ENCODE data around the gene CSNK2A2.

The CSNK2A2 gene

DNA sequence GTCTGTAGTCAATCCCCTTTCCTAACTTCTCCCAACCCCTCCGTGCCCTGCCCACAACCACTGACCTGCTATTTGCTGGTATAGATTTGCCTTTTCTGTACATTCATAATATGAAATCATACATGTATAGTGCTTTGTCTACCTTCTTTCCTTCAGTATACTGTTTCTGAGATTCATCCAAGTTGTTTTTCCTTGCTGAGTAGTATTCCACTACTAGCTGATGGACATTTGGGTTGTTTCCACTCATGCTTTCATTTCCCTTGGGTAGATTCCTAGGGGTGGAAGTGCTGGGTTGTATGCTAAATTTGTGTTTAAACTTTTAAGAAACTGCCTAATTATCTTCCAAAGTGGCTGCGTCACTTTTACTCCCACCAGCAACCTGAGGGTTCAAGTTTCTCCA is 27.7 kb downstream of the CSNK2A2 start:
- TF ChIP-seq, protein P1, sequence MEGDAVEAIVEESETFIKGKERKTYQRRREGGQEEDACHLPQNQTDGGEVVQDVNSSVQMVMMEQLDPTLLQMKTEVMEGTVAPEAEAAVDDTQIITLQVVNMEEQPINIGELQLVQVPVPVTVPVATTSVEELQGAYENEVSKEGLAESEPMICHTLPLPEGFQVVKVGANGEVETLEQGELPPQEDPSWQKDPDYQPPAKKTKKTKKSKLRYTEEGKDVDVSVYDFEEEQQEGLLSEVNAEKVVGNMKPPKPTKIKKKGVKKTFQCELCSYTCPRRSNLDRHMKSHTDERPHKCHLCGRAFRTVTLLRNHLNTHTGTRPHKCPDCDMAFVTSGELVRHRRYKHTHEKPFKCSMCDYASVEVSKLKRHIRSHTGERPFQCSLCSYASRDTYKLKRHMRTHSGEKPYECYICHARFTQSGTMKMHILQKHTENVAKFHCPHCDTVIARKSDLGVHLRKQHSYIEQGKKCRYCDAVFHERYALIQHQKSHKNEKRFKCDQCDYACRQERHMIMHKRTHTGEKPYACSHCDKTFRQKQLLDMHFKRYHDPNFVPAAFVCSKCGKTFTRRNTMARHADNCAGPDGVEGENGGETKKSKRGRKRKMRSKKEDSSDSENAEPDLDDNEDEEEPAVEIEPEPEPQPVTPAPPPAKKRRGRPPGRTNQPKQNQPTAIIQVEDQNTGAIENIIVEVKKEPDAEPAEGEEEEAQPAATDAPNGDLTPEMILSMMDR (conservative IDR thresholded peaks at IDR 0.05; ENCODE audit: low read depth, low read length): no peak

DNA sequence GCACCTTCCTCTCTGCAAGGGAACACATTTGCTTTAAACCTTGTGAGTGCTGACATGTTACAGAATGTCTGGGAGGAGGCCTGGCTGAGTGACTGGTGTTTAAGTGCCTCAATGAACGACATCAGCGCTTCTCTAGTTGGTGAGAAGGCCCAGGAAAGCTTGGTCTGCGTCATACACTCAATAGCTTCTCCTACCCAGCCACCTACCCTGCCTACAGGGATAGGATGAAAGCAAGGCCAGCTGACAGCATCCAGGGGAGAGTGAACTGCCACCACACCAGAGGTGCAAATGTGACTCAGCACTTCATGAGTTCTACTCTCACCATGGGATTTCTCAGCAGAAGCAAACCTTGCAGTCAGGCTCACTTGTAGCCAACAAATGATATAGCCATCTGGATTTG is 37.1 kb downstream of the CSNK2A2 start:
- TF ChIP-seq, protein P1 (conservative IDR thresholded peaks at IDR 0.05; ENCODE audit: low read depth, low read length): no peak
- no peak overlapping the region for H3K4me3 ChIP-seq (ENCODE audit: low read length)
- DNase-seq (ENCODE audit: low read depth): no peak

More for the DNA sequence above, 27.7 kb downstream of the CSNK2A2 start:
- no peak overlapping the region for H3K4me3 ChIP-seq (ENCODE audit: low read length)
- DNase-seq (ENCODE audit: low read depth): no peak

DNA sequence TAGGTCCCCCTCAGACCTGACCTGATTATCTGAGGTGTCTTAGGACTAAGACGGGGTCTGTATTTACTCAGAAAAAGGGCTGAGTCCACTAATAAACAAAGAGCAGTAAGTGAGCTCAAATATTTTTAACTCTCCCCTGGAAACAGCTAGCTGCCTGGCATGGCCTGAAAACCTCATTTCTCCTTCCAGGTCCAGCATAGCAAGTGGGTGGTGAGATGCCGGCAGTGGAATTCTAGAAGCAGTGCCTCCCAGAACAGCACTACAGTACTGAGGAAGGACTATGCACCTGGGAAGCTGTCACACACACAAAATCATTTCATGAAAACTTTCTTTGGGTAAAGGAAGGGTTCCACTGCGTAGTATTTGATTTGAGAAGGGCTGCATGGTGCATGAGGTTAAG is 39.2 kb downstream of the CSNK2A2 start:
- H3K4me3 ChIP-seq (ENCODE audit: low read length): no peak overlapping the region
- no peak for DNase-seq (ENCODE audit: low read depth)
- TF ChIP-seq, protein P1 (conservative IDR thresholded peaks at IDR 0.05; ENCODE audit: low read depth, low read length): no peak

DNA sequence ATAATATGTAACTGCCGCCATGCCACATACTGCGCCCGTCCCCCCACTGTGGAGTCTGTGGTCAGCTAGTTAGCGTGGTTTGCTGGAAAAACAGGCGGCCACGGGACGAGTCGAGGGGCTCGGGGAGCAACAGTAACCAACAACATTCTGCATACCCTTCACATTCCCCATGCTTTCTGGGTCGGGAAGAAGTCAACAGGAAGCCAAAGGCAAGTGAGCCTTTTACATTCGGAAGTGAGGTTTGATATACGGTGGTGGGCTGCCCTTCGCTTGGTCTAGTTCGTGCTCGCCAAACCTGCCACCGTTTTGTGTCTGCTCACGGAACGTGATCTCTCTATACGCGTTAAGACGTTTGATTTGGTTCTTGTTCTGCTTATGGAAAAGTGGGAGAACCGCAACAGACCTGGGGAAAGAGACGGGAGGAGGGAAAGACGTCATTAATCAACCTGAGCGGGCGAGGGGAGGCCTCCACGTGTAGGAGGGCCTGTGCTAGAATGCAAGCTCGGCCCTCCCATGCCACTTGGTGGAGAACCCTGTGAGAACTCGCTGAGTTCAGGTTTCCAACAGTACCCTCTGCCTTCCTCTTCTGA is 39.9 kb downstream of the CSNK2A2 start:
- no peak for DNase-seq (ENCODE audit: low read depth)
- H3K4me3 ChIP-seq (ENCODE audit: low read length): no peak overlapping the region
- TF ChIP-seq, protein P1 (conservative IDR thresholded peaks at IDR 0.05; ENCODE audit: low read depth, low read length): no peak

DNA sequence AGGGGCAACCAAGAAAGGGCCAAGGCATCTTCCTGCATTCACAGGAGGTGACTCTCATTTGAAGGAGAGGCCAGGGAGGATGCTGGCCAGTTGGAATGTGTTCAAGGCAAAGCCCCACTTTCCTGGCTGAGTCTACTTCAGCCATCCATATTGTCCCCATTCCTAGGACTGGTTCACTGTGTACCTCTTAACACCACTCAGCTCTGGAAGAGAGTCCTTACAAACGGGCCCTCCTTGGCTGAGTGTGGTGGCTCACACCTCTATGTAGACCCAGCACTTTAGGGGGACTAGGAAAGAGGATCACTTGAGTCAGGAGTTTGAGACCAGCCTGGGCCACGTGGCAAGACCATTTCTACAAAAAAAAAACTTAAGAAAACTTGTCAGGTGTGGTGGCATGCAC is 40.7 kb downstream of the CSNK2A2 start:
- no peak overlapping the region for H3K4me3 ChIP-seq (ENCODE audit: low read length)
- TF ChIP-seq, protein P1 (conservative IDR thresholded peaks at IDR 0.05; ENCODE audit: low read depth, low read length): no peak
- DNase-seq (ENCODE audit: low read depth): no peak

DNA sequence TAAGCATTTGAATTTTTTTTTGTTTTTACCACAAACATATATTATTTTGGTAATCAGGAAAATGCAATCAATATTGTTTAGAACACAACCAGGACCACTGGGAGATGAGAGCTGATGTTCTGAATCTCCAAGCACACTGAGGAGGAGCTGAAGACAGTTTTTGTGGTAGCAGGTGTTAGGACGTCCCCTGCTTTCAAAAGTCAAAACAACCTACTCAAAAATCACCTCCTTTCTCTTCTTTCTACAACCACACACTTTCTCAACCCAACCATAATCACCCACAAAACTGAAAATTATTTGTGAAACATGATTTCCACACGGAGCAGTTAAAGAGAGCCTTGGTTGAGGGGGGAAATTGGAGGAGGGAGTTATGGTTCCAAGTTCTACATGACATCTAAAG is 42.1 kb downstream of the CSNK2A2 start:
- no peak for DNase-seq (ENCODE audit: low read depth)
- no peak overlapping the region for H3K4me3 ChIP-seq (ENCODE audit: low read length)
- TF ChIP-seq, protein P1 (conservative IDR thresholded peaks at IDR 0.05; ENCODE audit: low read depth, low read length): no peak

DNA sequence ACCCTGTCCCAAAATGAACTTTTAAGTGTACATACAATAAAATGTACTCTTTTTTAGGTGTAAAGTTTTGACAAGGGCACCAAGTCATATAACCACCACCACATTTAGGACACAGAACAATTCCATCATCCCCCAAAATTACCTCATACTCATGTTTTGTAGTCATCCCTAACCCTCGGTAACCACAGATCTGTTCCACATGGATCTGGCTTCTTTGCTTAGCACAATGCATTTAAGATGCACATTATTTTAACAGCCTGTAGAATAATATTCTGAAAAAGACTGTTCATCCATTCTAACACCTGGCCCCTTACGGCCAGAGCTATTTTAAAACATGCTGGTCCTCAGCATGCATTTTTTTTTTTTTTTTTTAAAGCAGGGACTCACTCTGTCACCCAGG is 43.6 kb downstream of the CSNK2A2 start:
- no peak for DNase-seq (ENCODE audit: low read depth)
- no peak overlapping the region for H3K4me3 ChIP-seq (ENCODE audit: low read length)

More for the DNA sequence above, 43.6 kb downstream of the CSNK2A2 start:
- TF ChIP-seq, protein P1 (conservative IDR thresholded peaks at IDR 0.05; ENCODE audit: low read depth, low read length): no peak
